Measurements from ENCODE around the gene MPO.

MPO gene

DNA sequence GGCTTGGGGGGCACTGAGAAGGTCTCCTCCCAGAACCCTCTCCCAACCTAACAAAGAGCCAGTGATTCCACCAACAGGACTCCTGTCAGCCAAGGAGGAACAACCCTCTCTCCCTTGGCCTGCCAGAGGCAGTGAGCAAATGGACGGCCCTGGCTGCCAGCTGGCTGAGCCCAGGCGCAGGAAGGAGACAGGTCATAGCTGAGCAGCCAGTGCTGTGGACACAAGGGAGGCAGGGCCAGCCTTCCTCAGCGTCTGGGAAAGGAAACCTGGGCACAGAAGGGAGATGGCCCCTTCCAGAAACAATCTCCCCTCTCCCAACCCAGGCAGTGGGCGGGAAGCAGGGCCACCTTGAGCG, 2.1 kb downstream of the MPO start:
- DNase-seq (ENCODE audit: low read depth), result no peak

DNA sequence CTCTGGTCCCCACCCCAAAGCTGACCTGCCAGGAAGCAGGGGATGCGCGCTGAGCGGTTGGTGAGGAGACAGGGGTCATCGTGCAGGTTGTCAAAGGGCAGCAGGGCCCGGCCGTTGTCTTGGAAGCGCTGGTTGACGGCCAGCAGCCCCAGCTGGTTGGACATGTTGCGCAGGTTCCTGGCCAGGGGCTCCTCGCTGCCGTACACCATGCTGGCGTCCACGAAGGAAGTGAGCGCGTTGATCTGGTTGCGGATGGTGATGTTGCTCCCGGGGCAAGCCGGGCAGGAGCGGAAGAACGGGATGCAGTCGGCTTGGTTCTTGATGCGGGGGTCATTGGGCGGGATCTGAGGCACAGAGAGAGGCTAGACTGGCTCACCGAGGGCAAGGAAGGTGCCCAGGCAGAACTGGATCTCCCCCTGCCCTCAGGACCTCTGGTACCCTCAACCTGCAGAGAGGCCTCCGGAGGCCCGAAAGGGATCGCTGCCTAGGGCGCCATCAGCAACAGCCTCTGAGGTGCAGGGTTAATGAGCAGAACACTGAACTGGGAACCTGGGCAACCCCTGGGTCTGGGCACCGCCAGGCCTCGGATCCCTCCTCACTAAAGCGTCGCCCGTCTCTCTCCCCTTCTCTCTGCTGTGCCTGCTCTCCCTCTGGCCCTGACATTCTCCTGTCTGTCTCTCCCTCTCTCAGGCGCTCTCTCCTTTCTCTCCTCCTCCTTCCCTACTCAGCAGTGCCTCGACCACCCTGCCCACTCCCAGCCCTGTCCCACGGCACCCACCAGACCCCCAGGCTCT, 2.7 kb downstream of the MPO start:
- DNase-seq (ENCODE audit: low read depth), result no peak

DNA sequence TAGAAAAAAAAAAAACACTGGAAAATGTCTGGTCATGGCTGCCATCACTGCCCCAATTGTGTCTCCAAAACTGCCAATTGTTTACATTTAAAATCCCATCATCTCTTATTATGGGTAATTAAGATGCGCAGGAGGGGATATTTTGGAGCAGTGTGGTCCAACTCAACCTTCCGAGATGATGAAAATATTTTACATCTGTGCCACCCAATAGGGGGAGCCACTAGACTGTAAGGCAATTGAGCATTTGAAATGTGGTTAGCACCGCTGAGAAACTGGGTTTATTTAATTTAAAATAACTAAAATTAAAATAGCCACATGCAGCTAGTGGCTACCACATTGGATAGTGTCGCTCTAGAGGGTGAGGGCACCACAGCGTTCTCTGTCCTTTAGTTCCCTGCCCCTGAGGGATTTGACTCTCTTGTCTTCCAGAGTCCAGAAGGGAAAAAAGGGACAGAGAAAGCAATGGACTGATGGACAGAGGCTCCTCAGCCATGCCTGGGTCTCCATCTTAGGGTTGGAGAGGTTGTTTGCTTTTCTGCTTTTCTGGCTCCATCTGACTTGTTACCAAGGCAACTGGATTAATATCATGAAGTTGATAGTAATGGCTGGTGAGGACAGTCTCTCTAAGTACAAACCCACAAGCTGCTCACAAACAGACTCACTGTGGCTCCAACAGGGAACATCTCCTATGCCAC, 3.5 kb downstream of the MPO start:
- DNase-seq (ENCODE audit: low read depth), result no peak

DNA sequence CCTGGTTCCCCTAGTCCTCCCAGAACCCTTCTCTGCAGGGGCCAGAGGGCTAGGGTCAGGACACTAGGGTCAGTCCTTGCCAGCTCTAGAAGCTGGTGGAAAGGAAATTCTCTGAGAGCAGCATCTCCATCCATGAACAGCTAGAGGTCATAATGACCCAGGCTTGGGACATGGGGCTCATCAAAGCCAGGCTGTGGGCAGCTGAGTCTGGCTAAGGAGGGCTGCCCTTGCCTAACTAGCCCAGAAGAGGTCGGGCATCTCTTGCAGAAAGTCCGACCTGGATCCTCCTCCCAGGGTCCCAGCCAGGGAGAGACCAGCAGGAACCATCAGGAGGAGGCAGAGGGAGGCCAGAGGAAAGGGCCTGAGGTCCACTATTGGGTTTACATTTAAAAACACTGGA, 4.3 kb downstream of the MPO start:
- DNase-seq (ENCODE audit: low read depth), result no peak

DNA sequence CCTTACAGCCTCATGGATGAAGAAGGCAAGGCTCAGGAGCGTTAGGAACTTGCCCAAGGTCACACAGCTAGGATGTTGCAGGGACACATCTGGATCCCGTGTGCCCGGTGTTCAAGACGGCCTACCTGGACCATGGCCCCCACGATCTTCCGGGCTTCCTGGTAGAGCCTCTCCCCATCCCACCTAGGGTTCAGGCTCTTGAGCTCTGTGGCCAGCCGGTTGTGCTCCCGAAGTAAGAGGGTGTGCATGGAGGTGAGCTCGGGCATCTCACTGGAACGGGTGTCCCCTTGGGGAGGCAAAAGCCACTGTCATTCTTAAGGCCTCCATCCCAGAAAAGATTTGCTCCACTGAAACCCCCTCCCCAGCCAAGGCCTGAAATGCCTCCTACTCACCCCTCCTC, 5.3 kb downstream of the MPO start:
- DNase-seq (ENCODE audit: low read depth), result no peak

DNA sequence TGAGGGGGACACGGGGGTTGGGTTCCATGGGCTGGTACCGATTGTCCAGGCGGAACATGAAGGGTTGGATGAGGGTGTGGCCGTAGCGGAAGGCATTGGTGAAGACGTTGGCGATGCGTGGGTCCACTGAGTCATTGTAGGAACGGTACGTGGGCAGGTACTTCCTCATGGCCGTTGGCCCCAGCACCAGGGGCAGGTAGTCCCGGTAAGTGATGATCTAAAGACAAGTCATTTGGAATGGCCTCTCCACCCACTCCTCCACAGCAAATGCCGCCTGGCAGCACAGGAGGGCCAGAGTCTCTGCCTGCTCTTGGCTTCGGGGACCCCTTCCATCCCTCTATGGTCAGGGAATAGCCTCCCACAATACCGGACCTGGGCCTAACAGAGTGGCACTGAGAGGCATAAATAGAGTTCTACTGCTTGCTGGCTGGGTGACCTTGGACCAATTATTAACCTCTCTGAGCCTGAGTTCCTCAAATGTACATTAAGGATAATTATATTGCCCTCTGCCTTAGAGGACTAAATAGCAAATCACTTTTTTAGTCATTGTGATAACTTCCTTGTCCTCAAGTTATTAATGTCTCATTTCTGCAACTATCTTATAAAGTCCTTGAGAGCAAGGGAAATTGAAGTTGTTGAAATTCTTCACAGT, 7.2 kb downstream of the MPO start:
- no peak for DNase-seq (ENCODE audit: low read depth)

DNA sequence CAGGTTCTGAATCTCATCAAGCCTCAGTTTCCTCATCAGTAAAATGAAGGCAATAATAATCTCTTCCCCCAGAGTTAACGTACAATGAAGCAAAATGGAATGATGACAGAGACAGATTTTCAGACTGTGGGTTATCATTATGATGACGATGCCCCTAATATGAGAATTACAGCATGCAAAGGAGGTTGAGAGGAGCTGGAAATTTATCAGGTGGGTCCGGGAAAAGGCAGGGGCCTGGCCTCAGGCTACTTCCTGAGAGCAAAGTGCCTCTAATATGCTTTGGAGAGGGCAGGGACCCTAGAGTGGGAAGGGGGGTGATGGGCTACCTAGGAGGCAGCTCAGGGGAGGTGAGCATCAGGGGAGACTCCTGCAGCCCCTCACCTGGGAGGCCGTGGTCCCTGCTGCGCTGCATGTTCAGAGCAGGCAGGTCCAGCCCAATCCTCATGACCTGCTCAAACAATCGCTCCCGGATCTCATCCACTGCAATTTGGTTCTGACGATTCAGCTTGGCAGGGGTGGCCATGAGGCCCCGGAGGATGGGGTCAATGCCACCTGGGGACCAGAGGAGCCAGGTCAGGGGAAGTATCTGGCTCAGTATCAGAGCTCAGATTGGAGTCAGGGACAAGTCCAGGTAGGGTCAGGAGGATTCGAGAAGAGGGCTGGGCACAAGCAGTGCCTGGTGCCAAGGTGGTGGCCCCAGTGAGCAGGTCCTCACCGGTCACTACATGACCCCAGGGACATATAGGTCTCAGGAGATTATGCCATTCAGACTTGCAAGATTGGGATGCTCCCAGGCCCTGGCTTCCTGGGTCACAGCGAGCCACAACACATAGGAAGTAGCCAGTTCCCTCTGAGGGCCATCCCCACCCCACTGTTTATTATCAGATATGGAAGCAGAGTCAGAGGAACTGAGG, 8.1 kb downstream of the MPO start:
- DNase-seq (ENCODE audit: low read depth), result no peak

DNA sequence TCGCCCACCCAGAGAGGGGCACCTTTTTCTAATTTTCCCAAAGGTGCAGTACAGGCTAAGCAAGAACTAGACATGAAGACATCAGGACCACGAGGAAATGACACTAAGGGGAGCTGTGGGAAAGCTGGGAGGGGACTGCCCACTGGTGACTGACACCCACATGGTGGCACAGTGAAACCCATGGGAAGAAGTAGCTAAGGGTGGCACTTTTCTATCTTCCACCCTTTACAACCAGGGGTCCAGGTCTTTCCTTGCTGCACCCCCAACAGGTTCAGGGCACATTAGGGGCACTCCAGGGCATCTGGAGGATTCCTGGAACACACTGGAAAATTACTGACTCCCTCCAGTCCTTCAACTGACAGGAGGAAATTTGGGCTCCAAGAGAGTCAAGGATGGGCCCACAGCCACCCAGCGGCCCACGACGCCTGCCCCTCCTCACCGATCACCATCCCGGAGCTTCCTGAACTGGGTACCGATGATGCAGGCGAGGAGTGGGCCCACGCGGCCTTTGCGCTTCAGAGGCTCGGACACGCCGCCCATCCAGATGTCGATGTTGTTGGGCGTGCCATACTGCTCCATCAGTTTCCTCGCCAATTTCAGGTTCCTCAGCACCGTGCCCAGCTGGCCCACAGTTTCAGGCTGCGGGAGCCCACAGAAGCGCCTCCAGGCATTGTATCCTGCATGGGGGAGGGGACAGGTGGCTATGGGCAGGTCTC, 9.4 kb downstream of the MPO start:
- no peak for DNase-seq (ENCODE audit: low read depth)

DNA sequence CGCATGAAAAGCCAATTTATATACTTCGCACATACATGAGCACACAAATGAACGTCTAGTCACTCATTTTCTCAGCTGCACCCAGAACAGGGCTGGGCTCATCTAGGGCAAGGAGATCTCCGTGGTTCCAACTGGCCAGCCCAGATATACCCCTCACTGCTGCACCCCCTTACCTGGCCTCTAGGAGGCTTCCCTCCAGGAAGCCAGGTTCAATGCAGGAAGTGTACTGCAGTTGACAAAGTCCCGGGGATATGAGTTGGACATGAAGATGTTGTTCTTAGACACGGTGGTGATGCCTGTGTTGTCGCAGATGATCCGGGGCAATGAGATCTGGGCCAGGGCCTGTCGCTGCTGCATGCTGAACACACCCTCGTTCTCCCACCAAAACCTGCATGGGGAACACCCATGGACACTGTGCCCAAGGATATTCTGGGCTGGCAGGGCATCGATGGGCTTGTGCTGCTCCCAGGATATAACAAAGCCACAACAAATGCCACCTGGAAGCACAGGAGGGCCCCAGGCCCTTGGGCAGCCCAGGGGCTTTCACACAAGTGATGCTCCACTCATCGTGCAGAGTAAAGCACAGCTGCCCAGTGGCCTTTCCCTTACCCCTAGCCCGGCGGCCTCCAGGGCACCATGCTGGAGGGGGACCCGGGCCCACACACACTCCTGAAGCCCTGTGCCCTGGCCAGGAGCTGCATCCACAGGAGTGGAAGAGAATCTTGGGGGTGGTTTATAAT, 10.1 kb downstream of the MPO start:
- no peak for DNase-seq (ENCODE audit: low read depth)

DNA sequence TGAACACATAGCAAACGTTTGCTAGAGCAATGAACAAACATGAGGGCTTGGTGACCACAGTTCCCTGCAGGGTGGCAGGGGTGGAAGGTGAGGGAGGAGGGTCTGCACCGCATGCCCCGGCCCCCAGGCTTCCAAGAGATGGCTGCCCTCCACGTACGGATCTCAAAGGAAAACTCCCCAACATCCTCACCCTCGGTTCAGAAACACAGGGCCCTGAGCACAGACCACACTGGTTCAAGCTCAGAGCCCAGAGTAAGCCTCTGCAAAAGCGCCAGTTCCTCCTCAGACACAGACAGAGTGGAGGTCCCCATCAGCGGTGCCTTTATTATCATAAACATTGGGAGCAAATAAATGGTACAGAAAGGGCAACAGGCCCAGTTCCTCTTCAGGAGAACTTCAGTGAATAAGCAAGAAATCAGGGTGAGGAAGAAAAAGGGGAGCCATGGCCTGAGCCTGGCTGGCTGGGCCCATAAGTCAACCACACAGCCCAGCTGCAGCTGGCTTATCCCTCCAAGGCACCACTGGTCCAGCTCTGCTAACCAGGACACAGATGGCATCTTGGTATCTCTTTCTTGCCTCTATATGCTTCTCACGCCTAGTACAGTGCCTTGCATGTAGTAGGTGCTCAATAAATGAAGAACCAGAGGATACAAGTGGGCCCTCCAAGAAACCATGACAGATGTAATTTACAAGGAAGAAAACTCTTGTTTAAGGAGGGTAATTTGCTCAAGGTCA, 11.0 kb downstream of the MPO start:
- no peak for DNase-seq (ENCODE audit: low read depth)

DNA sequence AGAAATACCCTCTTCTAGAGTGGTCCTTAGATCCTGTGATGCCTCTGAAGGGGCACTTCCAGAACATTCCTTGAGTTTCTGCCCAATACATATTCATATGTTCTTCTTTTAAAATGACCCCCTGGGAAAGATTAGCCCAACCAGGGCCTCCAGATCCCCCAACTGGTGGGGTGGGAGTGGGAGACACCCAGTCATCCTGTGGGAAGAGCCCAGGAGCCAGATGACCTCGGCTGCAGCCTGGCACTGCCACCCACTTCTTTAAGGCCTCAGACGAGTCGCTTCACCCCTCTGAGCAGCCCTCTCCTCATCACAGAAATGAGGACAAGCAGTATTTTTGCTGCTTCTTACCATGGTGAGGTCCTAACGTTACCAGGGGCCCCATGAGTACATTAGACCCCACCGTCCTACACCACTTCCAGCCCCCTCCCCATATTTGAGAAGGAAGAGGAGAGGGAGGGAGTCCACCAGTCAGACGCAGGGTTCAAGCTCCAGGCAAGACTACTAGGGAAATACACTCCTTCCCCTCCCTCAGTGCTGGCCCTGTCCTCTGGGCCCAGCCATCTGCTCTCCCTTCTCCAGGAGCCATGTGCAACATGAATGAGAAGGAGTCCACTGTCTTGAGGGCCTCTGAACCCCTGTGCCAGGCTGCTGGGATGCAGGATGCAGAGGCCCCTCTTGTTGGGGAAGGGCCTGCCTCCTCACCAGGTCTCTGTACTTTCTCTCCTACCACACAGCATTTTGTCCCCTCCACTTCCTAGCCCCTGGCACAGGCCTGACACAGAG, 11.8 kb downstream of the MPO start:
- DNase-seq (ENCODE audit: low read depth), result no peak

DNA sequence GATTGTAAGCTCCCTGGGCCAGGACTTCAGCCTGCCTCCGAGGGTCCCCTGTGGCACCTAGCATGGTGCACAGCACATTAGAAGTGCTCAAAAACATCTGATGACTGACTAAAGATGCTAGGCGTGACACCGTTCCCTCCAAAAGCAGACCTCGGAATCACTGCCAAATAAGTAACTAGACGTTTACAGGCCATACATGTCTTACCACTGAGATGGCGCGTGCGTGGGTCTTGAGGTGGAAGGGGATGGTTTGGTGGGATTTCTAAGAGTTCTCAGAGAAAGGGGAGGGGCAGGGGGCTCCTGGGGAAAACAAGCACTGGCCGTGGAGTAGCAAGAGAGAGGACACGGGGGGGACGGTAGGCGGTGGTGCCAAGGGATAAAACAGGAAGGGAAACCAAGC, 12.4 kb downstream of the MPO start:
- no peak for DNase-seq (ENCODE audit: low read depth)

DNA sequence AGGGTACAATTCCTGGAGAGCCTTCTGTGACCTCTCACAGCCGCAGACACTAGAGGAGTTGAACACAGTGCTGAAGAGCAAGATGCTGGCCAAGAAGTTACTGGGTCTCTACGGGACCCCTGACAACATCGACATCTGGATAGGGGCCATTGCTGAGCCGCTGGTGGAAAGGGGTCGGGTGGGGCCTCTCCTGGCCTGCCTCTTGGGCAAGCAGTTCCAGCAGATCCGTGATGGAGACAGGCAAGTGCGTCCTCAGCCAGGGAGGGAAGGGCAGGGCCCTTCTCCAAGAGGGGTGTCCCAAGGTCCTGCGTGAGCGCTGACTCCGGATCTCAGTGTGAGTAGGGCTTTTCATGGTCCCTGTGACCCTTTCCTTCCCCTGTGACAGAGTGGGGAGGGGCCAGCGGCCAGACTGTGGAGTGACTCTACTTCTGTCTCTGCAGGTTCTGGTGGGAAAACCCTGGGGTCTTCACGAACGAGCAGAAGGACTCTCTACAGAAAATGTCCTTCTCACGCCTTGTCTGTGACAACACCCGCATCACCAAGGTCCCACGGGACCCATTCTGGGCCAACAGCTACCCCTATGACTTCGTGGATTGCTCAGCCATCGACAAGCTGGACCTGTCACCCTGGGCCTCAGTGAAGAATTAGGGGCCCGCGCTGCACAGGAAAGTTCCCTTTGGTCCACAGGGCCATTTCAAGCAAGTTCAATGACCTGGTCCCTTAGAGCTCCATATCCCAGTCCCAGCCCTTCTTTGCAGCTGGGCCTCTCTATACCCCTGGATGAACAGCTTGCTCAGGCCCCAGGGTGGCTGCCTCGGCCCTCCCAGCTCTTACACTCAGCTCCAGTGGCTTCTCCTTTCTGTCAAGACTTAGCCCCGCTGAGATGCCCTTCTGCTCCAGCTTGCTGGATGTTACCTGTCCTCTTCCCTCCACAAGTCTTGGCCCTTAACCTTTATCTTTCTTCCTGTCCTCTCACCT, 13.1 kb downstream of the MPO start:
- no peak for DNase-seq (ENCODE audit: low read depth)

DNA sequence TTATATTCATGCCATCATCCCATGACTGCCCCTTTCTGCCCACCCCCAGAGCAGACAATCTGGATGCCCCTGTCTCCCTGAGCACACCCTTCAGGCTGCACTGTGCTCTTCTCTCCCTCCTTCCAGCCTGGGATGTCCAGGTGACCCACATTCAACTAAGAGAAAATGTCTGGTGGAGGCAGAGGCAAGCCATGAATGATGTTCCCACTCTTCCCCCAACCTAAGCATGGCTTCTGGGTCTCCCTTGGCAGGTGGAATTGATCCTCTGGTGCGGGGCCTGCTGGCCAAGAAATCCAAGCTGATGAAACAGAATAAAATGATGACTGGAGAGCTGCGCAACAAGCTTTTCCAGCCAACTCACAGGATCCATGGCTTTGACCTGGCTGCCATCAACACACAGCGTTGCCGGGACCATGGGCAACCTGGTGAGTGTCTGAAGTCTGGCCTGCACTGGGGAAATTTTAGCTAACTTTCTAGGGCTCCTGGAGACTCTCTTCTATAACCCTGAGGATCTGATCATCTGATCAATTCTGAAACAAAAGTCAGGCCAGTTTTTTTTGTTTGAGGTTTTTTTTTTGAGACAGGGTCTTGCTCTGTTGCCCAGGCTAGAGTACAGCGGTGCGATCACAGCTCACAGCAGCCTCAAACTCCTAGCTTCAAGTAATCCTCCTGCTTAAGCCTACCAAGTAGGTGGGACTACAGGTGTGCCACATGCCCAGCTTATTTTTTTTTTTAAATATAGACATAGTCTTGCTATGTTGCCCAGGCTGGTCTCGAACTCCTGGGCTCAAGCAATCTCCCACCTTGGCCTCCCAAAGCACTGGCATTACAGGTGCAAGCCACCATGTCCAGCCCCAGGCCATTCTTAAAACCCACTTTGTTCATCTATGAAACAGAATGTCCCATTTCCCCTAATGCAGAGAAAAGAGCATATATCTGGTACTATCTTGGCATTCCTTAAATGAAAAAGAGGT, 14.5 kb downstream of the MPO start:
- no peak for DNase-seq (ENCODE audit: low read depth)

DNA sequence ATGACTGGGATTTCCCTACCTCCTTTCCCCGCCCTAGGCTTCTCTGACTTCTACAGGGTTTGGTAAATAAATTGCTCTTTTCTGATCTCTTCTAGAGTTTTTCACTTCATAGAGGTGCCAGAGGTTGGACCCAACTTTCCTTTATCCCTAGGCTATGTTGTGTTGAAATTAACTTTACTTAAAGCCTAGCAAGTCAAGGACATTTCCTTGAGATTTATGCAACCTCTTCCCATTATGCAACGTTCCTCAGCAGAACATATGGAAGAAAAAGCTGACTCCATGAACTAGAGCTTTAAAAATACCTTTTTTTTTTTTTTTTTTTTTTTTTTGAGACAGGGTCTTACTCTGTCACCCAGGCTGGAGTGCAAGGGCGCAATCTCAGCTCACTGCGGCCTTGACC, 15.5 kb downstream of the MPO start:
- DNase-seq (ENCODE audit: low read depth), result no peak

DNA sequence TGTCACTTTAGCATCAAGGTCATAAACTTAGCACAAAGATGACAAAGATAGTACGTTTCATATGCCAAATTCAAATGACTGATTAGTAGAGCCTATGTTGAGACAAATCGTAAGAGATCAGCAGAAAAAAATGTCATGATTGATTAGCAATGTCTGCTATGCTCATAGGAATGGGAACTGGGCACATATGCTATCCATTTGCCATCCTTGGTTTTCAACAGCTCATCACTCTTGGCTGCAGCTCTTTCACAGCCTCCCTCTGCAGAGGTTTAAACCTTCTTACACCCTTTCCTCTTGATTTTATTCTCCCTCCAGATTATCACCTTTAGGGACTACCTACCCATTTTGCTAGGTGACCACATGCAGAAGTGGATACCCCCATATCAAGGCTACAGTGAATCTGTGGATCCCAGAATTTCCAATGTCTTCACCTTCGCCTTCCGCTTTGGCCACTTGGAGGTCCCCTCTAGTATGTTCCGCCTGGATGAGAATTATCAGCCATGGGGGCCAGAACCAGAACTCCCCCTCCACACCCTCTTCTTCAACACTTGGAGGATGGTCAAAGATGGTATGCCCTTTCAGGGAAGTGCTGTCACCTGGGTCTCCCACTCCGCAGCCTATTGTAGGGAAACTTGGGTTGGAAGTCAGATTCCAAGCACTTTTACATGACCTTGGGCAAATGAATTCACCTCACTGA, 16.2 kb downstream of the MPO start:
- no peak for DNase-seq (ENCODE audit: low read depth)

All from activated T-helper 1 cell treated with Interleukin-2 at 50 U/mL for 16 hours (primary cell).